ENCODE measurements around the gene PEAK1. TPM values are rescaled to one million over a fixed set of nuclear protein-coding genes. Genes with fewer than 3 reads are reported as not detected.

PEAK1 gene
- total RNA-seq, 1 experiment from 2014 or later: 21.2 TPM

GRCh38 chr15:77221708-77222107, 198.2 kb downstream of the PEAK1 start:
- Mint-ChIP-seq H3K27me3 (ENCODE audit: low read depth) (no peaks in the 10 kb centered on the region), H3K4me1 (peaks cover 16 to 25% of the 10 kb centered on the region in 2 experiments), H3K27ac (no peak overlapping the region), H3K4me3 (no peak overlapping the region), H3K36me3 (ENCODE audit: insufficient read depth in 1 of 3, low read depth in 3 of 3) (no peaks in the 10 kb centered on the region; a peak in 1 of 7 replicates), H3K9me3 (no peaks in the 10 kb centered on the region)
- no peak for TF ChIP-seq CTCF (conservative IDR thresholded peaks at IDR 0.05)
- no peak overlapping the region for H2BK12ac ChIP-seq (ENCODE audit: insufficient read length, low read depth, low read length)
- peaks cover 1% of the 10 kb centered on the region; the same call in 1 of the 2 replicates for H3K4me1 ChIP-seq (ENCODE audit: insufficient read depth, low read length)
- no peaks in the 10 kb centered on the region for H3K27me3 ChIP-seq (ENCODE audit: insufficient read depth, low read length)
- H4K8ac ChIP-seq (replicated peaks; ENCODE audit: insufficient read length, low read depth, low read length): no peak overlapping the region
- H3T11ph ChIP-seq (ENCODE audit: low read length): no peak overlapping the region
- no peak overlapping the region for H3K9ac ChIP-seq (ENCODE audit: extremely low read depth, insufficient read length, low read length)
- H3K27ac ChIP-seq (ENCODE audit: insufficient read length, low read depth, low read length): no peak overlapping the region
- no CpG with 5 or more reads among the region's 3 CpGs for WGBS (ENCODE audit: extremely low coverage, insufficient read length, low lambda C conversion rate)
- H4K20me1 ChIP-seq (ENCODE audit: control insufficient read depth, insufficient read depth, insufficient read length): no peaks in the 10 kb centered on the region
- no peak overlapping the region for H3K56ac ChIP-seq (ENCODE audit: insufficient read length, low read depth, low read length)
- H2AFZ ChIP-seq (ENCODE audit: low read length): no peak overlapping the region
- no peak overlapping the region for H3K4ac ChIP-seq (ENCODE audit: low read depth, low read length)
- H4K5ac ChIP-seq (ENCODE audit: insufficient read length, low read depth, low read length): no peak overlapping the region
- no peak overlapping the region for H3K23ac ChIP-seq (ENCODE audit: insufficient read length, low read depth, low read length)
- H2BK5ac ChIP-seq (ENCODE audit: insufficient read length, low read length): no peak overlapping the region
- H3K14ac ChIP-seq (ENCODE audit: insufficient read depth, low read length): no peak overlapping the region
- no peaks in the 10 kb centered on the region for H3K79me2 ChIP-seq (ENCODE audit: insufficient read depth, low read length)
- H3K23me2 ChIP-seq (ENCODE audit: insufficient read length, low read depth, low read length, poor library complexity, severe bottlenecking): no peaks in the 10 kb centered on the region
- no peaks in the 10 kb centered on the region for H3K79me1 ChIP-seq (ENCODE audit: insufficient read depth, low read depth, low read length, poor library complexity, severe bottlenecking)
- no peak for DNase-seq
- H2BK15ac ChIP-seq (ENCODE audit: low read depth, low read length): no peak overlapping the region
- H3K4me2 ChIP-seq (ENCODE audit: insufficient read depth, insufficient read length, low read length): no peak overlapping the region
- no peak overlapping the region for H3K18ac ChIP-seq (ENCODE audit: insufficient read length, low read depth, low read length)
- no peak overlapping the region for H4K91ac ChIP-seq (ENCODE audit: insufficient read length, low read depth, low read length)
- no peaks in the 10 kb centered on the region for H3K9me3 ChIP-seq (ENCODE audit: control insufficient read depth, low read depth, low read length)
- H2AK5ac ChIP-seq (ENCODE audit: insufficient read length, low read length): no peak overlapping the region
- H2BK120ac ChIP-seq (ENCODE audit: low read depth, low read length, poor library complexity, severe bottlenecking): no peak overlapping the region
- no peak overlapping the region for H2BK20ac ChIP-seq (ENCODE audit: low read depth, low read length, poor library complexity, severe bottlenecking)

Measured in H9 (cell line).